Sigmoid colon (tissue), 7 donors: Measurements from ENCODE around the gene NCF4. TPM values are rescaled to one million over a fixed set of nuclear protein-coding genes. Genes with fewer than 3 reads are reported as not detected.

Source experiments
- DNase-seq: peaks from one replicate; pipeline ENCODE4 v3.0.0-alpha.2; 2019
- H3K27ac ChIP-seq, 4 donors: fragments of 200-600 bp; sonication (generic); one replicate each; pipeline ENCODE4 v1.5.1; 2016 to 2019; ENCODE audit warnings: mild to moderate bottlenecking in 1 of 4
- H3K27me3 ChIP-seq, 3 donors: fragments of 200-600 bp; sonication (generic); one replicate each; pipeline ENCODE4 v1.5.1; 2019; ENCODE audit warnings: mild to moderate bottlenecking in 1 of 3
- H3K36me3 ChIP-seq, 4 donors: fragments of 200-600 bp; sonication (generic); one replicate each; pipeline ENCODE4 v1.5.1; 2016 to 2019
- H3K4me1 ChIP-seq, 4 donors: fragments of 200-600 bp; sonication (generic); one replicate each; pipeline ENCODE4 v1.5.1; 2017 to 2019
- H3K4me3 ChIP-seq, 4 donors: fragments of 200-600 bp; sonication (generic); one replicate each; pipeline ENCODE4 v1.5.1; 2017 to 2019; ENCODE audit warnings: mild to moderate bottlenecking in 2 of 4, moderate library complexity in 1 of 4
- H3K9me3 ChIP-seq, 4 donors: fragments of 200-600 bp in 3 of 4; sonication (generic) in 3 of 4; one replicate each; pipeline versions ENCODE4 v1.5.1 to v1.6.1; 2013 to 2019
- CTCF ChIP-seq, 4 experiments: fragments of 450-650 bp in 3 of 4; fragments of 200-600 bp in 1 of 4; IDR thresholded peaks; one replicate each; pipeline ENCODE4 v1.5.1; 2016 to 2019; ENCODE audit warnings: antibody characterized with exemption in 4 of 4, mild to moderate bottlenecking in 3 of 4, moderate library complexity in 2 of 4
- EP300 ChIP-seq, 4 donors: sonication (generic); formaldehyde crosslinking; IDR thresholded peaks; one replicate each; pipeline ENCODE4 v1.6.1; 2017; ENCODE audit warnings: antibody characterized with exemption in 4 of 4
- POLR2A ChIP-seq, 2 donors: fragments of 450-650 bp; IDR thresholded peaks; one replicate each; pipeline ENCODE4 v1.6.1; 2016; ENCODE audit warnings: antibody characterized with exemption in 2 of 2, mild to moderate bottlenecking in 2 of 2, moderate library complexity in 2 of 2
- POLR2AphosphoS5 ChIP-seq, 4 donors: sonication (generic); formaldehyde crosslinking; IDR thresholded peaks; one replicate each; pipeline ENCODE4 v1.6.1; 2017; ENCODE audit warnings: antibody characterized with exemption in 4 of 4
- WGBS, 2 donors: extraction: QIAGEN DNeasy Blood & Tissue Kit; methylation state at CpG; one replicate each; pipeline ENCODE4 v1.1.7; 2013; 5-methylcytosine and 5-hydroxymethylcytosine counted together
- intact Hi-C: fragments of 100-400 bp; cut with DNase I; formaldehyde crosslinking; loops from one replicate; pipeline ENCODE4 v1.15.1; 2023
- polyA plus RNA-seq, 3 donors: library from polyadenylated mRNA; stranded (reverse); fragments of 200-250 nt; gene quantifications; one replicate each; pipeline ENCODE4 v1.2.3, GENCODE V29; 2013
- total RNA-seq, 4 donors: library from RNA; depleted of rRNA; stranded (reverse); fragments of >200 nt; gene quantifications; one replicate each; pipeline ENCODE4 v1.1.0, GENCODE V29; 2016
- donor health status: healthy with polysubstance abuse.
- donor health status: Bipolar disorder and iron deficiency.
- donor health status: healthy.

The NCF4 gene
- total and polyA plus RNA-seq, 7 donors, result 13.5 to 35.8 (median 19.3) TPM

- Histone ChIP-seq H3K36me3 (no peaks in the 10 kb centered on the region), H3K4me3 (no peak overlapping the region), H3K27ac (no peak overlapping the region), H3K4me1 (no peaks in the 10 kb centered on the region), H3K27me3 (peaks cover 0 to 7% (median 0%) of the 10 kb centered on the region in 3 donors), H3K9me3 (peaks cover 0 to 8% (median 0%) of the 10 kb centered on the region in 4 donors)
- no peak for TF ChIP-seq POLR2AphosphoS5 (IDR thresholded peaks at IDR 0.05)
- TF ChIP-seq CTCF (IDR thresholded peaks at IDR 0.05), result no peak
- no peak for TF ChIP-seq POLR2A (IDR thresholded peaks at IDR 0.05)
- TF ChIP-seq EP300 (IDR thresholded peaks at IDR 0.05), result no peak
- intact Hi-C loops, result no loop called here
- DNase-seq, result no peak
- WGBS, 2 donors, result 53 to 82% methylated on average over 1 of the region's 1 CpG
These were observed 20.9 kb downstream of the NCF4 start for GRCh38 chr22:36881504-36882245.

DNA sequence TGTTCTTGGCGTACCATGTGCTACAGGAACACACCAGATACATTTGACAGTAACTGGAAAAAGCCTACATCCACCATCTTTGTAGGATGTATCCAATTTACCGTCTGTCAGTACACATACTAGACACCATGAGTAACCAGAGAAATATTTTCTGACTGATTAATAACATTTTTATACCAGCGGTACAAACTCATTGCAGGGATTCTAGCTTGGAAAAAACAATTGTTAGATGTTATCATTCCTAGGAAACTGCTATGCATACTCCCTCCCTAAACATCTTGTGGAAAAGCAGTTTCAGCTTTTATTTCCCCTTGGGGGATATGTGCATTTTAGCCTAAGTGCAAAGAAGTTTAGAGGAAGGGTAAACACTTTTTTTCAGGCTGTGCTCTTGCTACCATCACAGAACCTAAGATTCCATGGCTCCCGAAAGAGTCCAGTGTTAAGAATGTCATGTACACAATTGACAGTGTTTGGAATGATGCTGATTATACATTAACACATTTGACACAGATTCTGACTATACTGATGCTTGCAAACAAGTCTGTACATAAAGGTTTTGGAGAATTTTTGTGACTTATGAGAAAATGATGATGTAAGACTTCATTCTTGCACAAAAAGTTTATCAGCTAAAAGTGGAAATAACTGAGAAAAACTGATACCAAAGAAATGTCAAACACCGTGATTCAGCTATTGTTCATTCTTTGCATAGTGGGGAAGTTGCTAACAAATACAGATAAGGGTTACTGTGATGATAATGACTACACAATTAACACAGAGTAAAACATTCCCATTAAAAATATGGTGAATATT lies 23.7 kb downstream of the NCF4 start:
- Histone ChIP-seq H3K27me3 (no peaks in the 10 kb centered on the region), H3K4me1 (no peaks in the 10 kb centered on the region), H3K9me3 (peaks cover 0 to 8% (median 0%) of the 10 kb centered on the region in 4 donors), H3K36me3 (no peaks in the 10 kb centered on the region), H3K27ac (no peak overlapping the region), H3K4me3 (no peak overlapping the region)
- no peak for DNase-seq
- intact Hi-C loops, result no loop called here
- TF ChIP-seq POLR2A (IDR thresholded peaks at IDR 0.05) (no peak), CTCF (IDR thresholded peaks at IDR 0.05) (no peak)
- 62 to 76% methylated on average over 5 of the region's 5 CpGs for WGBS, 2 donors

DNA sequence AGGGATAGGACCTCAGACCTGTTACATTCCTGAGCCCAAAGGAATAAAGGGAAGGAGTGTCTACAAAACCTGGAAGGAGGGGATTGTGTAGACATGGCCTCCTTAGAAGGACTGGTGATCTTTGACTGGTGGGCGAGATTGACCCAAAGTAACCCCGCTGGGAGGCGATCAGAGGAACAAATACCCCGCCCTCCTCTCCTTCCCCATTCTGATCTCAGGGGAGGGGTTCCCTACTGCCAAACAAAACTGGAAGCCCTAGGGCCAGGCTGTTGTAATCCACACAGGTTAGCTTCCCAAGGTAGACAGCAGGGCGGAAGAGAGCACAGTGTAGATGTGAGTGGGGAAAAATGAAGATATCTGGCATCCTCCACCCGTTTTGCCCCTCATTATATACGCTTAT lies 24.7 kb downstream of the NCF4 start:
- Histone ChIP-seq H3K4me3 (no peak overlapping the region), H3K36me3 (no peaks in the 10 kb centered on the region), H3K27me3 (no peaks in the 10 kb centered on the region), H3K9me3 (peaks cover 0 to 8% (median 0%) of the 10 kb centered on the region in 4 donors), H3K27ac (no peak overlapping the region), H3K4me1 (no peaks in the 10 kb centered on the region)
- intact Hi-C loops, result no loop called here
- 43 to 75% methylated on average over 7 of the region's 7 CpGs for WGBS, 2 donors
- TF ChIP-seq POLR2A (IDR thresholded peaks at IDR 0.05), result no peak
- TF ChIP-seq CTCF (IDR thresholded peaks at IDR 0.05), result no peak
- no peak for TF ChIP-seq POLR2AphosphoS5 (IDR thresholded peaks at IDR 0.05)
- no peak for TF ChIP-seq EP300 (IDR thresholded peaks at IDR 0.05)
- no peak for DNase-seq

DNA sequence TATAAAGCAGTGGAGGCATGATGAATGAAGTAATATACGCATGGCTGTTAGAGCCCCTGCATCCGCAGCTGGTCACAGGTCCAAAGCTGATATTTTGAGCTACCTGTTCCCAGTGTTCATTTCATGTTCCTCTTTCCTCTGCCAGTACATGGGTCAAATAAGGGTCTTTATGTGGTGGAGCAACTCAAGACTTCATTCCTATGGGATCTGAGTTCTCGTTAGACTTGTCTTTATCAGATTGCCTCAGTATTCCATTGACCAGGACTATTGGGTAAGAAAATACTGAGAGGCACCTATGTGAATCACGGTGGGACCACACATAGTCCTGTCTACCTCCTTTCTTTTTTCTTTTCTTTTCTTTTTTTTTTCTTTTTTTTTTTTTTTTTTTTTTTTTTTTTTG lies 25.2 kb downstream of the NCF4 start:
- peaks cover 0 to 7% (median 0%) of the 10 kb centered on the region in 4 donors for H3K9me3 ChIP-seq
- intact Hi-C loops, result no loop called here
- 91 to 96% methylated on average over 4 of the region's 4 CpGs for WGBS, 2 donors
- TF ChIP-seq POLR2AphosphoS5 (IDR thresholded peaks at IDR 0.05) (no peak), CTCF (IDR thresholded peaks at IDR 0.05) (no peak), POLR2A (IDR thresholded peaks at IDR 0.05) (no peak), EP300 (IDR thresholded peaks at IDR 0.05) (no peak)
- H3K4me3 ChIP-seq, result no peak overlapping the region
- no peaks in the 10 kb centered on the region for H3K36me3 ChIP-seq
- no peak overlapping the region for H3K27ac ChIP-seq
- H3K4me1 ChIP-seq, result no peaks in the 10 kb centered on the region
- no peaks in the 10 kb centered on the region for H3K27me3 ChIP-seq
- no peak for DNase-seq
